SK-N-SH (cell line): Measurements from ENCODE around the gene CIT. TPM values are rescaled to one million over a fixed set of nuclear protein-coding genes. Genes with fewer than 3 reads are reported as not detected.
A peak's percentile ranks its signal among the peaks of the same experiment; 100 is the strongest.

ENCODE experiments used
- CTCF ChIA-PET: fragments of 300-600, 350-600 bp; formaldehyde crosslinking; extraction: SDS; loops from one replicate; lab custom pipeline; 2021; lab: Yijun Ruan, JAX
- POLR2A ChIA-PET: fragments of 350-600 bp; sonication (Branson Sonifier 250); formaldehyde crosslinking; extraction: SDS; loops from one replicate; lab custom pipeline; 2020; ENCODE audit warnings: antibody characterized with exemption, inconsistent platforms; lab: Yijun Ruan, JAX
- DNase-seq: peaks from one replicate; pipeline ENCODE4 v3.0.0; 2012
- H2AFZ ChIP-seq: fragments of 200-600 bp; sonication (generic); 2 replicates; pipeline ENCODE4 v1.8.1; 2016; ENCODE audit warnings: antibody characterized with exemption, mild to moderate bottlenecking, low read depth
- H3F3A ChIP-seq: fragments of 200-600 bp; sonication (generic); replicated peaks from 2 replicates; pipeline ENCODE3; 2016; ENCODE audit warnings: antibody characterized with exemption, mild to moderate bottlenecking; ENCODE audit not compliant: insufficient read depth
- H3K27ac ChIP-seq, 2 experiments: fragments of 200-500 bp in 1 of 2; fragments of 200-600 bp in 1 of 2; sonication (Bioruptor generic) in 1 of 2; sonication (generic), shearing (Covaris generic) in 1 of 2; 2 replicates each; pipeline versions ENCODE4 v1.5.1 to v1.6.1; 2014 to 2016; ENCODE audit warnings: low read depth in 2 of 2, inconsistent platforms in 1 of 2, low read length in 1 of 2, mild to moderate bottlenecking in 1 of 2, mixed read lengths in 1 of 2
- H3K27me3 ChIP-seq: fragments of 200-600 bp; sonication (generic), shearing (Covaris generic); 2 replicates; pipeline ENCODE4 v1.6.1; 2016; ENCODE audit warnings: mixed run types; ENCODE audit not compliant: insufficient read depth
- H3K36me3 ChIP-seq, 2 experiments: fragments of 200-500 bp in 1 of 2; fragments of 200-600 bp in 1 of 2; sonication (Bioruptor generic) in 1 of 2; sonication (generic) in 1 of 2; replicated peaks in 1 of 2; 2 replicates each; pipeline versions ENCODE3 to v1.5.1; 2014 to 2016; ENCODE audit warnings: low read length in 1 of 2, mild to moderate bottlenecking in 1 of 2; ENCODE audit not compliant: insufficient read depth in 2 of 2, control insufficient read depth in 1 of 2
- H3K4me1 ChIP-seq, 2 experiments: fragments of 200-500 bp in 1 of 2; fragments of 200-600 bp in 1 of 2; sonication (Bioruptor generic) in 1 of 2; sonication (generic), shearing (Covaris generic) in 1 of 2; 2 replicates each; pipeline versions ENCODE4 v1.5.1 to v1.6.1; 2014 to 2016; ENCODE audit warnings: low read depth in 1 of 2, low read length in 1 of 2, mixed run types in 1 of 2; ENCODE audit not compliant: insufficient read depth in 2 of 2, control insufficient read depth in 1 of 2
- H3K4me2 ChIP-seq: fragments of 200-600 bp; sonication (generic), shearing (Covaris generic); 2 replicates; pipeline ENCODE4 v1.6.1; 2017; ENCODE audit warnings: mixed run types
- H3K4me3 ChIP-seq, 2 experiments: fragments of 200-500 bp in 1 of 2; fragments of 200-600 bp in 1 of 2; sonication (Bioruptor generic) in 1 of 2; sonication (generic), shearing (Covaris generic) in 1 of 2; 2 replicates each; pipeline versions ENCODE4 v1.5.1 to v1.8.1; 2014 to 2016; ENCODE audit warnings: low read depth in 2 of 2, inconsistent platforms in 1 of 2, low read length in 1 of 2, mild to moderate bottlenecking in 1 of 2, mixed read lengths in 1 of 2, moderate library complexity in 1 of 2
- H3K79me2 ChIP-seq: fragments of 200-600 bp; sonication (generic); 2 replicates; pipeline ENCODE4 v1.8.1; 2017; ENCODE audit warnings: mild to moderate bottlenecking; ENCODE audit not compliant: insufficient read depth
- H3K9ac ChIP-seq: fragments of 200-600 bp; sonication (generic); 2 replicates; pipeline ENCODE4 v1.6.1; 2017; ENCODE audit warnings: mixed run types
- H3K9me2 ChIP-seq: fragments of 200-600 bp; sonication (generic); 2 replicates; pipeline ENCODE4 v1.6.1; 2017; ENCODE audit warnings: mixed run types
- H3K9me3 ChIP-seq: fragments of 200-600 bp; sonication (generic); 2 replicates; pipeline ENCODE4 v1.6.1; 2017; ENCODE audit warnings: mixed run types, mild to moderate bottlenecking, moderate library complexity
- H4K20me1 ChIP-seq: fragments of 200-600 bp; sonication (generic); 2 replicates; pipeline ENCODE4 v1.6.1; 2017; ENCODE audit warnings: mild to moderate bottlenecking, mixed run types; ENCODE audit not compliant: insufficient read depth
- FOXJ3 ChIP-seq: sonication (generic); formaldehyde crosslinking; IDR thresholded peaks from 2 replicates; pipeline ENCODE4 v1.5.1; 2020; ENCODE audit warnings: mild to moderate bottlenecking, missing genetic modification reagents
- FOXM1 ChIP-seq: IDR thresholded peaks from 2 replicates; pipeline ENCODE4 v1.4.0; 2012; ENCODE audit warnings: low read depth, mild to moderate bottlenecking
- GATA2 ChIP-seq: sonication (generic); formaldehyde crosslinking; IDR thresholded peaks from 2 replicates; pipeline ENCODE4 v1.5.0; 2020; ENCODE audit warnings: mild to moderate bottlenecking, missing genetic modification reagents
- NRF1 ChIP-seq: IDR thresholded peaks from 2 replicates; pipeline ENCODE4 v1.6.1; 2012; ENCODE audit warnings: low read depth, mild to moderate bottlenecking, low read length
- PBX3 ChIP-seq: IDR thresholded peaks from 2 replicates; pipeline ENCODE4; 2012
- RCOR1 ChIP-seq: fragments of 150-350 bp; IDR thresholded peaks from 2 replicates; pipeline ENCODE4 v1.6.1; 2017; ENCODE audit warnings: antibody characterized with exemption, low read length
- RXRA ChIP-seq: IDR thresholded peaks from 2 replicates; pipeline ENCODE4 v1.4.0; 2012; ENCODE audit warnings: low read depth, mild to moderate bottlenecking, borderline replicate concordance
- SMC3 ChIP-seq: IDR thresholded peaks from 2 replicates; pipeline ENCODE4 v1.6.1; 2012; ENCODE audit warnings: low read depth, low read length, improper control_type of control experiment
- USF1 ChIP-seq: IDR thresholded peaks from 2 replicates; pipeline ENCODE4 v1.4.0; 2012; ENCODE audit warnings: low read depth, borderline replicate concordance
- USF2 ChIP-seq: fragments of 150-350 bp; IDR thresholded peaks from 2 replicates; pipeline ENCODE4 v1.6.1; 2017; ENCODE audit warnings: antibody characterized with exemption, low read length, low read depth, borderline replicate concordance
- ZBTB33 ChIP-seq: IDR thresholded peaks from 2 replicates; pipeline ENCODE4 v1.4.0; 2012; ENCODE audit warnings: low read depth, borderline replicate concordance
- WGBS: methylation state at CpG from one replicate; pipeline ENCODE4 v1.1.6; 2017; ENCODE audit warnings: low lambda C conversion rate; 5-methylcytosine and 5-hydroxymethylcytosine counted together
- polyA plus RNA-seq, 3 experiments: library from polyadenylated mRNA; depleted of rRNA; stranded (reverse); fragments of >200 nt; gene quantifications; 2 replicates each; pipeline ENCODE4 v1.2.3, GENCODE V29; 2012

Gene CIT
- polyA plus RNA-seq, 1 of the 3 experiments (the other 2 are of a cell fraction) = 7.7 TPM

- no peak for TF ChIP-seq ZBTB33
- no peak for TF ChIP-seq RXRA
- TF ChIP-seq NRF1 = no peak
- TF ChIP-seq PBX3 = no peak
- TF ChIP-seq SMC3 = no peak
These were observed 183.0 kb downstream of the CIT start (continued) for GRCh38 chr12:119694111-119694510.

GRCh38 chr12:119693511-119693910 is 183.6 kb downstream of the CIT start:
- H3K9me3 ChIP-seq = no peaks in the 10 kb centered on the region
- no peaks in the 10 kb centered on the region for H3K36me3 ChIP-seq
- TF ChIP-seq USF2 = no peak
- no peak for TF ChIP-seq RCOR1
- TF ChIP-seq FOXM1 = no peak
- TF ChIP-seq GATA2 (CRISPR knock-in tag) = no peak
- no peak for TF ChIP-seq USF1
- TF ChIP-seq FOXJ3 (CRISPR knock-in tag) = no peak
- no peak for DNase-seq
- no peaks in the 10 kb centered on the region for H3K9me2 ChIP-seq
- WGBS = 33% methylated on average over 1 of the region's 1 CpG
- no peaks in the 10 kb centered on the region for H3K27me3 ChIP-seq
- POLR2A ChIA-PET = no interaction called here
- no peak overlapping the region for H3K9ac ChIP-seq
- CTCF ChIA-PET = interaction anchor here (1.0 to 2.9 kb wide), 2 partner anchors 11 to 18 kb away, joined by 3 to 11 read pairs; no protein-coding TSS in a partner anchor
- no peaks in the 10 kb centered on the region for H3K79me2 ChIP-seq
- 0 out of 2 replicates have a peak overlapping the region, but pooled peaks have one; percentile 7 for H2AFZ ChIP-seq
- H4K20me1 ChIP-seq = peaks cover 4% of the 10 kb centered on the region; the same call in 1 of the 2 replicates
- peak overlapping the region; percentile 72 to 83 for H3K27ac ChIP-seq
- no peak overlapping the region for H3K4me3 ChIP-seq
- peaks cover 20% of the 10 kb centered on the region for H3F3A ChIP-seq
- peaks cover 18 to 20% of the 10 kb centered on the region in 2 experiments for H3K4me1 ChIP-seq
- H3K4me2 ChIP-seq = peak overlapping the region; percentile 63
